ENCODE measurements around the gene TMEFF1.
"Not testable (repeated sequence)": the region's sequence is repeated elsewhere in the genome, so short reads cannot be mapped to it uniquely, and the experiment has no call there.

The TMEFF1 gene

DNA sequence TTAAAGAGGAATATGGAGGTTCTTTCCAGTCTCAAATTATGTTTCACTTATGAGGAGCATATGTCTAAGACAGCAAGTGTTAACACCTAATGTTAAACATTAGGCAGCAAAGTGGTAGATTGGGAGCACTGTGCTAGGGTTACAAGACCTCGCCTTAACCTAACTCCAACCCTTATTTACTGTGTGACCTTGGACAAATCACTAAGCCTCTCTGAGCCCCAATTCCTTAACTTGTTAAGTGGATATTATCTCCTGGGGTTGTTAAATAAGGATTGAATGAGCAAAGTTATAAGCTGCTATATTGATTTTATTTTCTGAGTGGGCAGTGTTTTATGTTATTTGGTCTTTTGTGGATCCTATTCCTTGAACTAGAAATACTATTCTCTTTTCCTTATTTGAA lies 38.3 kb downstream of the TMEFF1 start:
- no peak for TF ChIP-seq CTCF (IDR thresholded peaks at IDR 0.05; ENCODE audit: insufficient read depth, low read depth, low read length, missing control alignments)
- H3K4me3 ChIP-seq (ENCODE audit: low read depth, low read length), result no peak overlapping the region
- no peak for DNase-seq (ENCODE audit: low read depth)

- no peak overlapping the region for H3K4me3 ChIP-seq (ENCODE audit: low read depth, low read length)
- no peak for TF ChIP-seq CTCF (IDR thresholded peaks at IDR 0.05; ENCODE audit: insufficient read depth, low read depth, low read length, missing control alignments)
- DNase-seq (ENCODE audit: low read depth), result no peak
Measured at GRCh38 chr9:100515578-100516494, 42.9 kb downstream of the TMEFF1 start.

DNA sequence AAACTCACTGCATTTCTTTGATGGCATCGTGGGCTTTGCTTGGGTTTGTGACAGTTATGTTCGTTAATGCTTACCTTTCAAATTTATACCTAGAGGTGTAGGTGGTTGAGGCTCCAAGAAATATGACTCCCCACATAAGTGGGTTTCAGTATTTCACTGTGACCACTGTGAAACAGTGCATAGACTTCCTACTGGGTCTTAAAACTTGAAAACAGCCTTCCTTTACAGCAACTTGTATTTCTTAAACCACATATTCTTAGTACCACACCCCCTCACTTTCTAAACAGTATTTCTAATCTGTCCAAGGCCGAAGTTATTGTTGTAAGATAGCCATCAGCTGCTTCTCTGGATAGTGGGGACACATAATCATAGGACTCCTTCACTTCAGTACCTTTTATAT lies 48.3 kb downstream of the TMEFF1 start:
- peak; percentile 5 for DNase-seq (ENCODE audit: low read depth)
- H3K4me3 ChIP-seq (ENCODE audit: low read depth, low read length), result no peak overlapping the region
- no peak for TF ChIP-seq CTCF (IDR thresholded peaks at IDR 0.05; ENCODE audit: insufficient read depth, low read depth, low read length, missing control alignments)

DNA sequence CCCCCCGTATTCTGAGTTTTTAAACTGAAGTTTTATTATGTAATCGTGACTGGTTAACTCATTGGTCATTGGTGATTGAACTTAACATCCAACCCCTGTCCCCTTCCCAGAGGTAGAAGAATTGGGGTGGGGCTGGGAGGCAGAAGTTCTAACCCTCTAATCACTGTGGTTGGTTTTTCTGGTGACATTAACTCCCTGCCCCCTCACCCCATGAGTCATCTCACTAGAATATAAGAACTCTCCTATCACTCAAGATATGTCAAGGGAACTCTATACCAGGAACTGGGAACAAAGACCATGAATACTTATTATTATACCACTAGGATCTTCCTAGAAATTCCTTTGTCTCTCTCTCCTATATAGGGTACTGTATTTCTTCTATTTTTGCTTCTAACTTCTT lies 52.6 kb downstream of the TMEFF1 start:
- TF ChIP-seq CTCF (IDR thresholded peaks at IDR 0.05; ENCODE audit: insufficient read depth, low read depth, low read length, missing control alignments), result no peak
- no peak for DNase-seq (ENCODE audit: low read depth)
- H3K4me3 ChIP-seq (ENCODE audit: low read depth, low read length), result no peak overlapping the region

DNA sequence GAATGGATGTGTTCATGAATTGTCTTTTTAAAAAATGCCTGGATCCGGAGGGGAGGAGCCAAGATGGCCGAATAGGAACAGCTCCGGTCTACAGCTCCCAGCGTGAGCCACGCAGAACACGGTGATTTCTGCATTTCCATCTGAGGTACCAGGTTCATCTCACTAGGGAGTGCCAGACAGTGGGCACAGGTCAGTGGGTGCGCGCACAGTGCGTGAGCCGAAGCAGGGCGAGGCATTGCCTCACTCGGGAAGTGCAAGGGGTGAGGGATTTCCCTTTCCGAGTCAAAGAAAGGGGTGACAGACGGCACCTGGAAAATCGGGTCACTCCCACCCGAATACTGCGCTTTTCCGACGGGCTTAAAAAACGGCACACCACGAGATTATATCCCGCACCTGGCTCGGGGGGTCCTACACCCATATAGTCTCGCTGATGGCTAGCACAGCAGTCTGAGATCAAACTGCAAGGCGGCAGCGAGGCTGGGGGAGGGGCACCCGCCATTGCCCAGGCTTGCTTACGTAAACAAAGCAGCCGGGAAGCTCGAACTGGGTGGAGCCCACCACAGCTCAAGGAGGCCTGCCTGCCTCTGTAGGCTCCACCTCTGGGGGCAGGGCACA lies 54.3 kb downstream of the TMEFF1 start:
- not testable (repeated sequence) for H3K4me3 ChIP-seq (ENCODE audit: low read depth, low read length); DNase-seq (ENCODE audit: low read depth)

GRCh38 chr9:100534401-100534800 lies 61.5 kb downstream of the TMEFF1 start:
- H3K4me3 ChIP-seq (ENCODE audit: low read depth, low read length), result no peak overlapping the region
- no peak for DNase-seq (ENCODE audit: low read depth)
- no peak for TF ChIP-seq CTCF (IDR thresholded peaks at IDR 0.05; ENCODE audit: insufficient read depth, low read depth, low read length, missing control alignments)

DNA sequence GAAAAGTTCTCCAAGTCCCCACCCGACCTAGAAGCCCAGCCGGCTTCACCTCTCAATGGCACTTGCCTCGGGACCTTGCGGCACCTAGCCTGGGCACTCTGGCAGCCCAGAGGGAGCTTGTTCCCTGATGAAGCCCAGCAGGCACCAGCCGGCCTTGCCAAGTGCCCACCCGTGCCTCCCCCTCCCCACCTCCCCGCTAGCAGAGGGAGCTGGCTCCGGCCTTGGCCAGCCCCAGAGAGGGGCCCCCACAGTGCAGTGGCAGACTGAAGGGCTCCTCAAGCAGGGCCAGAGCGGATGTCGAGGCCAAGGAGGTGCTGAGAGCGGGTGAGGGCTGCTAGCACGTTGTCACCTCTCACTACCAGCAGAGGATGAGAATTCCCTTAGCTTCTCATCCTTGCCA lies 67.4 kb downstream of the TMEFF1 start:
- no peak overlapping the region for H3K4me3 ChIP-seq (ENCODE audit: low read depth, low read length)
- DNase-seq (ENCODE audit: low read depth), result no peak
- no peak for TF ChIP-seq CTCF (IDR thresholded peaks at IDR 0.05; ENCODE audit: insufficient read depth, low read depth, low read length, missing control alignments)
